ENCODE measurements around the gene SOSTDC1. TPM values are rescaled to one million over a fixed set of nuclear protein-coding genes. Genes with fewer than 3 reads are reported as not detected.

The SOSTDC1 gene
- total RNA-seq, 1 experiment from 2014 or later: 0.20 TPM

DNA sequence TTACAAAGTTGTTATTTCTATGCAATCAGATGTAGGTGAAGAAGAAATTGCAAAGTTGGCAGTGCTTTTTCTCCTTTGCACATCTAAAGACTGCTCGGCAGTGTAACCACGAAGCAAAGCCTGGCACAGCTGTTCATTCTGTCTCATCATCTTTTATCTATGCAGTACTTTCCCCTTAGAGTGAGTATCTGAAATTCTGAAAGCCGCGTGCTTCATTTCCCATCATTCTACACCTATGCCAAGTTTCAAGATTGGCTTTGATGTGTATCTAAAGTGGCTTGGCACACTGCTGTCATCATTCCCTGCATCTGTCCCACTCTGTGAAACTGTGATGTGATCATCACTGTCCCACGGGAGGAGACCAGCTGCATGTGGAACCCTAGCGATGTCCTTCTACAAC is 15.2 kb downstream of the SOSTDC1 start:
- Histone ChIP-seq H3K9me3 (ENCODE audit: control insufficient read depth in 1 of 2, insufficient read depth in 1 of 2, low read depth in 1 of 2, low read length in 2 of 2) (no peaks in the 10 kb centered on the region), H2AFZ (ENCODE audit: low read depth, low read length, poor library complexity, severe bottlenecking) (no peak overlapping the region), H3K4me2 (ENCODE audit: low read length) (no peak overlapping the region), H3K36me3 (ENCODE audit: control insufficient read depth in 1 of 2, insufficient read depth in 2 of 2, low read length in 2 of 2) (no peaks in the 10 kb centered on the region), H3K27me3 (ENCODE audit: insufficient read depth, low read length) (no peaks in the 10 kb centered on the region), H3K9me2 (ENCODE audit: insufficient read depth) (no peaks in the 10 kb centered on the region; the same call in 1 of the 2 replicates), H3K4me3 (replicated peaks in 1 of 2; ENCODE audit: low read depth in 1 of 2, low read length in 2 of 2) (no peak overlapping the region), H3K9ac (ENCODE audit: low read length) (no peak overlapping the region), H3K79me2 (ENCODE audit: insufficient read depth, low read length) (no peaks in the 10 kb centered on the region), H3K4me1 (ENCODE audit: control insufficient read depth in 1 of 2, insufficient read depth in 2 of 2, low read length in 2 of 2) (no peaks in the 10 kb centered on the region), H3K27ac (ENCODE audit: low read depth, low read length) (no peak overlapping the region), H4K20me1 (ENCODE audit: insufficient read depth) (no peaks in the 10 kb centered on the region)
- POLR2A ChIA-PET: no interaction called here
- RAD21 ChIA-PET (ENCODE audit: low non-redundant PET in 1 of 2, low total read pairs in 2 of 2, uncharacterized antibody in 2 of 2, unreplicated experiment in 2 of 2): no interaction called here
- DNase-seq (ENCODE audit: low read depth, low spot score) (no peak), ATAC-seq (no peak)
- CTCF ChIA-PET: interaction anchor here (1.5 to 1.7 kb wide), 2 partner anchors 114 to 467 kb away, joined by 3 to 5 read pairs; no protein-coding TSS in a partner anchor
- BruUV-seq (replicated peaks): no TSS peak
- TF ChIP-seq, protein P1, sequence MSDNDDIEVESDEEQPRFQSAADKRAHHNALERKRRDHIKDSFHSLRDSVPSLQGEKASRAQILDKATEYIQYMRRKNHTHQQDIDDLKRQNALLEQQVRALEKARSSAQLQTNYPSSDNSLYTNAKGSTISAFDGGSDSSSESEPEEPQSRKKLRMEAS (IDR thresholded peaks at IDR 0.05): no peak
- TF ChIP-seq, protein P2, sequence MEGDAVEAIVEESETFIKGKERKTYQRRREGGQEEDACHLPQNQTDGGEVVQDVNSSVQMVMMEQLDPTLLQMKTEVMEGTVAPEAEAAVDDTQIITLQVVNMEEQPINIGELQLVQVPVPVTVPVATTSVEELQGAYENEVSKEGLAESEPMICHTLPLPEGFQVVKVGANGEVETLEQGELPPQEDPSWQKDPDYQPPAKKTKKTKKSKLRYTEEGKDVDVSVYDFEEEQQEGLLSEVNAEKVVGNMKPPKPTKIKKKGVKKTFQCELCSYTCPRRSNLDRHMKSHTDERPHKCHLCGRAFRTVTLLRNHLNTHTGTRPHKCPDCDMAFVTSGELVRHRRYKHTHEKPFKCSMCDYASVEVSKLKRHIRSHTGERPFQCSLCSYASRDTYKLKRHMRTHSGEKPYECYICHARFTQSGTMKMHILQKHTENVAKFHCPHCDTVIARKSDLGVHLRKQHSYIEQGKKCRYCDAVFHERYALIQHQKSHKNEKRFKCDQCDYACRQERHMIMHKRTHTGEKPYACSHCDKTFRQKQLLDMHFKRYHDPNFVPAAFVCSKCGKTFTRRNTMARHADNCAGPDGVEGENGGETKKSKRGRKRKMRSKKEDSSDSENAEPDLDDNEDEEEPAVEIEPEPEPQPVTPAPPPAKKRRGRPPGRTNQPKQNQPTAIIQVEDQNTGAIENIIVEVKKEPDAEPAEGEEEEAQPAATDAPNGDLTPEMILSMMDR (IDR thresholded peaks at IDR 0.05 in 2 of 3, conservative IDR thresholded peaks at IDR 0.05 in 1 of 3; ENCODE audit: borderline replicate concordance in 1 of 3, insufficient read depth in 1 of 3, low read depth in 2 of 3, low read length in 2 of 3): no peak
- TF ChIP-seq ELF1 (IDR thresholded peaks at IDR 0.05; ENCODE audit: borderline replicate concordance, low read depth): no peak
- no peak for TF ChIP-seq TCF7L2 (IDR thresholded peaks at IDR 0.05; ENCODE audit: borderline replicate concordance, extremely low read depth, insufficient read depth, insufficient read length)
- intact Hi-C loops (cut with micrococcal nuclease): no loop called here

DNA sequence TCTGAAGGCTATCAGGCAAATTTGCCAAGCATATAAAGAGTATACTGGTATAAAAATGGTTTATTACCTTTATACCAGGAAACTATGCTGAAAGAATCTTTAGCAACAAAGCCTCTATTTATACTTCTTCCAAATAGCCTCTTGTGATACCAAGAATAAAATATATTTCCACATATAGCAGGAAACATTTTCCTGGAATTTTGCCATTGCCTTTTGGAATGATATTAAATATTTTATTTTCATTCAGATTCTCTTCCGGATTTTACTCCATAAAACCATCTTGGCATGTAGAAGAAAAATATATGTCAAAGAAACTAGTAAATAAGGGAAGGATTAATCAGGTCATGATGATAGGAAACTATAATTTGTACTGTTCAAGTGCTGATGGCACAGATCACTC is 17.7 kb downstream of the SOSTDC1 start:
- ATAC-seq (no peak), DNase-seq (ENCODE audit: low read depth, low spot score) (no peak)
- Histone ChIP-seq H3K9me2 (ENCODE audit: insufficient read depth) (no peaks in the 10 kb centered on the region), H3K4me1 (ENCODE audit: control insufficient read depth in 1 of 2, insufficient read depth in 2 of 2, low read length in 2 of 2) (no peaks in the 10 kb centered on the region), H3K4me3 (replicated peaks in 1 of 2; ENCODE audit: low read depth in 1 of 2, low read length in 2 of 2) (no peak overlapping the region), H3K4me2 (ENCODE audit: low read length) (no peak overlapping the region), H3K79me2 (ENCODE audit: insufficient read depth, low read length) (no peaks in the 10 kb centered on the region), H3K27ac (ENCODE audit: low read depth, low read length) (no peak overlapping the region), H3K27me3 (ENCODE audit: insufficient read depth, low read length) (no peaks in the 10 kb centered on the region), H2AFZ (ENCODE audit: low read depth, low read length, poor library complexity, severe bottlenecking) (no peak overlapping the region), H3K9me3 (ENCODE audit: control insufficient read depth in 1 of 2, insufficient read depth in 1 of 2, low read depth in 1 of 2, low read length in 2 of 2) (no peaks in the 10 kb centered on the region), H4K20me1 (ENCODE audit: insufficient read depth) (no peaks in the 10 kb centered on the region), H3K36me3 (ENCODE audit: control insufficient read depth in 1 of 2, insufficient read depth in 2 of 2, low read length in 2 of 2) (no peaks in the 10 kb centered on the region), H3K9ac (ENCODE audit: low read length) (no peak overlapping the region)
- intact Hi-C loops (cut with micrococcal nuclease): no loop called here
- CTCF ChIA-PET: no interaction called here
- RAD21 ChIA-PET (ENCODE audit: low non-redundant PET in 1 of 2, low total read pairs in 2 of 2, uncharacterized antibody in 2 of 2, unreplicated experiment in 2 of 2): no interaction called here
- BruUV-seq (replicated peaks): no TSS peak
- POLR2A ChIA-PET: no interaction called here
- no peak for TF ChIP-seq TCF7L2 (IDR thresholded peaks at IDR 0.05; ENCODE audit: borderline replicate concordance, extremely low read depth, insufficient read depth, insufficient read length)
- TF ChIP-seq, protein P3, sequence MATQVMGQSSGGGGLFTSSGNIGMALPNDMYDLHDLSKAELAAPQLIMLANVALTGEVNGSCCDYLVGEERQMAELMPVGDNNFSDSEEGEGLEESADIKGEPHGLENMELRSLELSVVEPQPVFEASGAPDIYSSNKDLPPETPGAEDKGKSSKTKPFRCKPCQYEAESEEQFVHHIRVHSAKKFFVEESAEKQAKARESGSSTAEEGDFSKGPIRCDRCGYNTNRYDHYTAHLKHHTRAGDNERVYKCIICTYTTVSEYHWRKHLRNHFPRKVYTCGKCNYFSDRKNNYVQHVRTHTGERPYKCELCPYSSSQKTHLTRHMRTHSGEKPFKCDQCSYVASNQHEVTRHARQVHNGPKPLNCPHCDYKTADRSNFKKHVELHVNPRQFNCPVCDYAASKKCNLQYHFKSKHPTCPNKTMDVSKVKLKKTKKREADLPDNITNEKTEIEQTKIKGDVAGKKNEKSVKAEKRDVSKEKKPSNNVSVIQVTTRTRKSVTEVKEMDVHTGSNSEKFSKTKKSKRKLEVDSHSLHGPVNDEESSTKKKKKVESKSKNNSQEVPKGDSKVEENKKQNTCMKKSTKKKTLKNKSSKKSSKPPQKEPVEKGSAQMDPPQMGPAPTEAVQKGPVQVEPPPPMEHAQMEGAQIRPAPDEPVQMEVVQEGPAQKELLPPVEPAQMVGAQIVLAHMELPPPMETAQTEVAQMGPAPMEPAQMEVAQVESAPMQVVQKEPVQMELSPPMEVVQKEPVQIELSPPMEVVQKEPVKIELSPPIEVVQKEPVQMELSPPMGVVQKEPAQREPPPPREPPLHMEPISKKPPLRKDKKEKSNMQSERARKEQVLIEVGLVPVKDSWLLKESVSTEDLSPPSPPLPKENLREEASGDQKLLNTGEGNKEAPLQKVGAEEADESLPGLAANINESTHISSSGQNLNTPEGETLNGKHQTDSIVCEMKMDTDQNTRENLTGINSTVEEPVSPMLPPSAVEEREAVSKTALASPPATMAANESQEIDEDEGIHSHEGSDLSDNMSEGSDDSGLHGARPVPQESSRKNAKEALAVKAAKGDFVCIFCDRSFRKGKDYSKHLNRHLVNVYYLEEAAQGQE (IDR thresholded peaks at IDR 0.05; ENCODE audit: low read depth): no peak
- no peak for TF ChIP-seq EZH2 (IDR thresholded peaks at IDR 0.05)
- TF ChIP-seq, protein P1 (IDR thresholded peaks at IDR 0.05): no peak
- TF ChIP-seq, protein P2 (IDR thresholded peaks at IDR 0.05 in 2 of 3, conservative IDR thresholded peaks at IDR 0.05 in 1 of 3; ENCODE audit: borderline replicate concordance in 1 of 3, insufficient read depth in 1 of 3, low read depth in 2 of 3, low read length in 2 of 3): no peak
